Vagina (tissue), 2 donors: Measurements from ENCODE around the gene MGMT.
"Not testable (repeated sequence)": the region's sequence is repeated elsewhere in the genome, so short reads cannot be mapped to it uniquely, and the experiment has no call there.

Source experiments
- POLR2A ChIP-seq, 2 donors: fragments of 450-650 bp; IDR thresholded peaks; one replicate each; pipeline ENCODE4 v1.6.1; 2017; ENCODE audit warnings: antibody characterized with exemption in 2 of 2, mild to moderate bottlenecking in 2 of 2, moderate library complexity in 2 of 2
- POLR2AphosphoS5 ChIP-seq, 2 donors: sonication (generic); formaldehyde crosslinking; IDR thresholded peaks; one replicate each; pipeline ENCODE4 v1.9.0; 2017; ENCODE audit warnings: antibody characterized with exemption in 2 of 2, mild to moderate bottlenecking in 2 of 2, low read depth in 1 of 2; ENCODE audit not compliant: insufficient read depth in 1 of 2
- TF ChIP-seq, protein P1 (sequence below), 3 experiments: fragments of 450-650 bp in 2 of 3; fragments of 200-600 bp in 1 of 3; sonication (generic) in 1 of 3; IDR thresholded peaks; one replicate each; pipeline ENCODE4 v1.5.1; 2017 to 2019; ENCODE audit warnings: antibody characterized with exemption in 3 of 3, mild to moderate bottlenecking in 2 of 3, moderate library complexity in 2 of 3

DNA sequence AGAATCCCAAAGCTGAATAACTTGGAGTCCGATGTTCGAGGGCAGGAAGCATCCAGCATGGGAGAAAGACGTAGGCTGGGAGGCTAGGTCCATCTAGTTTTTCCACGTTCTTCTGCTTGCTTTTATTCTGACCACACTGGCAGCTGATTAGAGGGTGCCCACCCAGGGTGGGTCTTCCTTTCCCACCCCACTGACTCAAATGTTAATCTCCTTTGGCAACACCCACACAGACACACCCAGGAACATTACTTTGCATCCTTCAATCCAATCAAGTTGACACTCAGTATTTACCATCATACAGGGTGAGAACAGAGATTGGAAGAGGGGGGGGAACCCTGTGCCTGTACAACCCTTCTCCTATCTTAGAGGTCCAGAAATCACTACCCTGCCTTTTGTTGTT, 31.3 kb upstream of the MGMT start:
- TF ChIP-seq POLR2A (IDR thresholded peaks at IDR 0.05); POLR2AphosphoS5 (IDR thresholded peaks at IDR 0.05; ENCODE audit: insufficient read depth in 1 of 2, low read depth in 1 of 2): not testable (repeated sequence)
- TF ChIP-seq, protein P1, sequence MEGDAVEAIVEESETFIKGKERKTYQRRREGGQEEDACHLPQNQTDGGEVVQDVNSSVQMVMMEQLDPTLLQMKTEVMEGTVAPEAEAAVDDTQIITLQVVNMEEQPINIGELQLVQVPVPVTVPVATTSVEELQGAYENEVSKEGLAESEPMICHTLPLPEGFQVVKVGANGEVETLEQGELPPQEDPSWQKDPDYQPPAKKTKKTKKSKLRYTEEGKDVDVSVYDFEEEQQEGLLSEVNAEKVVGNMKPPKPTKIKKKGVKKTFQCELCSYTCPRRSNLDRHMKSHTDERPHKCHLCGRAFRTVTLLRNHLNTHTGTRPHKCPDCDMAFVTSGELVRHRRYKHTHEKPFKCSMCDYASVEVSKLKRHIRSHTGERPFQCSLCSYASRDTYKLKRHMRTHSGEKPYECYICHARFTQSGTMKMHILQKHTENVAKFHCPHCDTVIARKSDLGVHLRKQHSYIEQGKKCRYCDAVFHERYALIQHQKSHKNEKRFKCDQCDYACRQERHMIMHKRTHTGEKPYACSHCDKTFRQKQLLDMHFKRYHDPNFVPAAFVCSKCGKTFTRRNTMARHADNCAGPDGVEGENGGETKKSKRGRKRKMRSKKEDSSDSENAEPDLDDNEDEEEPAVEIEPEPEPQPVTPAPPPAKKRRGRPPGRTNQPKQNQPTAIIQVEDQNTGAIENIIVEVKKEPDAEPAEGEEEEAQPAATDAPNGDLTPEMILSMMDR (IDR thresholded peaks at IDR 0.05), result not testable (repeated sequence)
